H9 (cell line): ENCODE data around the gene ARNT2. TPM values are rescaled to one million over a fixed set of nuclear protein-coding genes. Genes with fewer than 3 reads are reported as not detected.

Source experiments
- DNase-seq: peaks from one replicate; pipeline ENCODE4 v3.0.0-alpha.2; 2017
- H2AFZ ChIP-seq: one replicate; pipeline ENCODE4 v1.6.1; 2013; ENCODE audit warnings: mild to moderate bottlenecking, low read length, control low read depth, moderate library complexity
- H2AK5ac ChIP-seq: 2 replicates; pipeline ENCODE4 v1.6.1; 2013; ENCODE audit warnings: low read length, control low read depth, mixed read lengths; ENCODE audit not compliant: insufficient read length
- H2BK120ac ChIP-seq: one replicate; pipeline ENCODE4 v1.6.1; 2013; ENCODE audit warnings: low read depth, mild to moderate bottlenecking, low read length, control low read depth, inconsistent platforms; ENCODE audit not compliant: poor library complexity, severe bottlenecking
- H2BK12ac ChIP-seq: 2 replicates; pipeline ENCODE4 v1.6.1; 2013; ENCODE audit warnings: low read length, control low read depth, mixed read lengths, low read depth; ENCODE audit not compliant: insufficient read length
- H2BK15ac ChIP-seq: 2 replicates; pipeline ENCODE4 v1.6.1; 2013; ENCODE audit warnings: low read depth, low read length, control low read depth
- H2BK20ac ChIP-seq: one replicate; pipeline ENCODE4 v1.6.1; 2013; ENCODE audit warnings: low read depth, mild to moderate bottlenecking, low read length, control low read depth, inconsistent platforms; ENCODE audit not compliant: poor library complexity, severe bottlenecking
- H2BK5ac ChIP-seq: 2 replicates; pipeline ENCODE4 v1.6.1; 2013; ENCODE audit warnings: low read length, control low read depth, mixed read lengths; ENCODE audit not compliant: insufficient read length
- H3K14ac ChIP-seq: 2 replicates; pipeline ENCODE4 v1.6.1; 2013; ENCODE audit warnings: low read length, control low read depth; ENCODE audit not compliant: insufficient read depth
- H3K18ac ChIP-seq: 2 replicates; pipeline ENCODE4 v1.6.1; 2013; ENCODE audit warnings: low read depth, mild to moderate bottlenecking, mixed read lengths, low read length, control low read depth; ENCODE audit not compliant: insufficient read length
- H3K23ac ChIP-seq: 2 replicates; pipeline ENCODE4 v1.6.1; 2013; ENCODE audit warnings: low read length, control low read depth, mixed read lengths, low read depth; ENCODE audit not compliant: insufficient read length
- H3K23me2 ChIP-seq: 2 replicates; pipeline ENCODE4 v1.6.1; 2013; ENCODE audit warnings: low read depth, mild to moderate bottlenecking, mixed read lengths, low read length, control low read depth; ENCODE audit not compliant: insufficient read length, poor library complexity, severe bottlenecking
- H3K27ac ChIP-seq: 2 replicates; pipeline ENCODE4 v1.5.1; 2013; ENCODE audit warnings: low read length, control low read depth, mixed read lengths, low read depth; ENCODE audit not compliant: insufficient read length
- H3K27me3 ChIP-seq: 2 replicates; pipeline ENCODE4 v1.6.1; 2013; ENCODE audit warnings: low read length, control low read depth, inconsistent platforms; ENCODE audit not compliant: insufficient read depth
- H3K4ac ChIP-seq: 2 replicates; pipeline ENCODE4 v1.6.1; 2013; ENCODE audit warnings: low read depth, mild to moderate bottlenecking, control low read depth, inconsistent platforms, low read length, moderate library complexity
- H3K4me1 ChIP-seq: 2 replicates; pipeline ENCODE4 v1.6.1; 2013; ENCODE audit warnings: low read length, control low read depth, inconsistent platforms; ENCODE audit not compliant: insufficient read depth
- H3K4me2 ChIP-seq: 2 replicates; pipeline ENCODE4 v1.6.1; 2013; ENCODE audit warnings: low read length, control low read depth, mixed read lengths; ENCODE audit not compliant: insufficient read length, insufficient read depth
- H3K56ac ChIP-seq: 2 replicates; pipeline ENCODE4 v1.6.1; 2013; ENCODE audit warnings: low read depth, mild to moderate bottlenecking, mixed read lengths, low read length, control low read depth; ENCODE audit not compliant: insufficient read length
- H3K79me1 ChIP-seq: 2 replicates; pipeline ENCODE4 v1.6.1; 2013; ENCODE audit warnings: low read depth, mild to moderate bottlenecking, moderate library complexity, low read length, control low read depth, inconsistent platforms; ENCODE audit not compliant: insufficient read depth, poor library complexity, severe bottlenecking
- H3K79me2 ChIP-seq: 2 replicates; pipeline ENCODE4 v1.6.1; 2013; ENCODE audit warnings: low read length, control low read depth, inconsistent platforms; ENCODE audit not compliant: insufficient read depth
- H3K9ac ChIP-seq: 2 replicates; pipeline ENCODE4 v1.6.1; 2013; ENCODE audit warnings: low read length, control low read depth, mixed read lengths; ENCODE audit not compliant: insufficient read length; ENCODE audit errors: extremely low read depth
- H3K9me3 ChIP-seq: one replicate; pipeline ENCODE4 v1.6.1; 2013; ENCODE audit warnings: low read depth, low read length, inconsistent platforms; ENCODE audit not compliant: control insufficient read depth
- H3T11ph ChIP-seq: one replicate; pipeline ENCODE4 v1.6.1; 2013; ENCODE audit warnings: mild to moderate bottlenecking, low read length, control low read depth, inconsistent platforms
- H4K20me1 ChIP-seq: one replicate; pipeline ENCODE4 v1.6.1; 2013; ENCODE audit not compliant: control insufficient read depth, insufficient read length, insufficient read depth
- H4K5ac ChIP-seq: 2 replicates; pipeline ENCODE4 v1.6.1; 2013; ENCODE audit warnings: low read depth, mild to moderate bottlenecking, mixed read lengths, low read length, control low read depth; ENCODE audit not compliant: insufficient read length
- H4K8ac ChIP-seq: replicated peaks from 2 replicates; pipeline ENCODE4 v1.6.1; 2013; ENCODE audit warnings: low read length, control low read depth, mixed read lengths, low read depth; ENCODE audit not compliant: insufficient read length
- H4K91ac ChIP-seq: 2 replicates; pipeline ENCODE4 v1.6.1; 2013; ENCODE audit warnings: low read depth, mild to moderate bottlenecking, moderate library complexity, mixed read lengths, low read length, control low read depth; ENCODE audit not compliant: insufficient read length
- H3K27ac Mint-ChIP-seq, 3 experiments: 2 replicates in 2 of 3; 3 replicates in 1 of 3; pipeline ENCODE4 v1.8.0; 2020 to 2021; ENCODE audit warnings: mixed read lengths in 3 of 3, mild to moderate bottlenecking in 1 of 3, moderate library complexity in 1 of 3
- H3K27me3 Mint-ChIP-seq: 2 replicates; pipeline ENCODE4 v1.8.0; 2021; ENCODE audit warnings: low read depth, mild to moderate bottlenecking, moderate library complexity, mixed read lengths
- H3K36me3 Mint-ChIP-seq, 3 experiments: 2 replicates in 2 of 3; 3 replicates in 1 of 3; pipeline ENCODE4 v1.8.0; 2020 to 2021; ENCODE audit warnings: low read depth in 3 of 3, mixed read lengths in 3 of 3; ENCODE audit not compliant: insufficient read depth in 1 of 3
- H3K4me1 Mint-ChIP-seq, 2 experiments: 2 replicates each; pipeline ENCODE4 v1.8.0; 2020; ENCODE audit warnings: mixed read lengths in 2 of 2
- H3K4me3 Mint-ChIP-seq, 2 experiments: 2 replicates in 1 of 2; 3 replicates in 1 of 2; pipeline ENCODE4 v1.8.0; 2020 to 2021; ENCODE audit warnings: mild to moderate bottlenecking in 2 of 2, mixed read lengths in 2 of 2, moderate library complexity in 1 of 2
- H3K9me3 Mint-ChIP-seq, 2 experiments: 2 replicates in 1 of 2; 3 replicates in 1 of 2; pipeline ENCODE4 v1.8.0; 2020; ENCODE audit warnings: mild to moderate bottlenecking in 2 of 2, mixed read lengths in 2 of 2, moderate library complexity in 1 of 2
- CTCF ChIP-seq: fragments of 200-600 bp; sonication (generic); conservative IDR thresholded peaks from 3 replicates; pipeline ENCODE4 v1.8.0; 2021; ENCODE audit warnings: antibody characterized with exemption, mild to moderate bottlenecking
- WGBS: extraction: QIAGEN DNeasy Blood & Tissue Kit; methylation state at CpG from one replicate; pipeline ENCODE4 v1.1.7; 2013; ENCODE audit warnings: missing lambda C conversion rate, low lambda C conversion rate, mixed read lengths; ENCODE audit not compliant: insufficient read length; ENCODE audit errors: extremely low coverage; 5-methylcytosine and 5-hydroxymethylcytosine counted together
- total RNA-seq: library from RNA; stranded (reverse); gene quantifications from 2 replicates; pipeline ENCODE4 v1.2.1, GENCODE V29; 2021

The ARNT2 gene
- total RNA-seq, 1 experiment from 2014 or later, result 10.5 TPM

DNA sequence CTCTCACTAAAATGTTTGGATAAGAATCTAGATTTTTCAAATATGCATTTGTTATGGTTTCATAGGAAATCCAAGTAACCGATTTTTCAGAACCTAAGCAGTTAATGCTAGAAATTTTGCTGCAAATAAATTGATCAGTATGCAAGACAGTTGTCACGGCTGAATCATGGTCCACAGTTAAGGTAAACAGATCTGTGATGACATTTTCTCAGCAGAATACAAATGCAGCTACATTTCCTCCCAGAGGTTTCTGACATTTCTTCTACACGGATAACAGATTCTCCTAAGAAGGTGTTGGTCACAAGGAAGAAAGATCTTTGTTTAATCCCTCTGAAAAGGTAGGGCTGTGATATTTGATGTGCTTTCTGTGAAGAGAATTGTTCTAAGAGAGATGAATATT is 36.9 kb downstream of the ARNT2 start:
- Histone ChIP-seq H3K18ac (no peak overlapping the region), H3K14ac (no peak overlapping the region), H3K27me3 (no peaks in the 10 kb centered on the region), H2BK20ac (no peak overlapping the region), H3K9me3 (no peaks in the 10 kb centered on the region), H3K4me2 (no peak overlapping the region), H2BK120ac (no peak overlapping the region), H2BK5ac (no peak overlapping the region), H2AFZ (no peak overlapping the region), H2BK12ac (no peak overlapping the region), H3K4ac (no peak overlapping the region), H3K23ac (no peak overlapping the region), H3K56ac (no peak overlapping the region), H3K79me2 (no peaks in the 10 kb centered on the region), H3K79me1 (no peaks in the 10 kb centered on the region), H2AK5ac (no peak overlapping the region), H3K4me1 (no peaks in the 10 kb centered on the region), H4K8ac (no peak overlapping the region), H4K5ac (no peak overlapping the region), H4K20me1 (no peaks in the 10 kb centered on the region), H3K23me2 (no peaks in the 10 kb centered on the region), H2BK15ac (no peak overlapping the region), H4K91ac (no peak overlapping the region), H3K9ac (no peak overlapping the region), H3T11ph (no peak overlapping the region), H3K27ac (no peak overlapping the region)
- no peaks in the 10 kb centered on the region for H3K9me3 Mint-ChIP-seq
- TF ChIP-seq CTCF, result no peak
- H3K4me1 Mint-ChIP-seq, result peaks cover 5 to 11% of the 10 kb centered on the region in 2 experiments; a peak in 3 of 4 replicates
- H3K27ac Mint-ChIP-seq, result no peak overlapping the region
- DNase-seq, result no peak
- H3K4me3 Mint-ChIP-seq, result no peak overlapping the region
- no peaks in the 10 kb centered on the region for H3K27me3 Mint-ChIP-seq
- no CpG with 5 or more reads among the region's 3 CpGs for WGBS
- H3K36me3 Mint-ChIP-seq, result no peaks in the 10 kb centered on the region
